HEK293 (cell line): ENCODE data around the gene TXNRD2.

Experiments used
- CTCF ChIA-PET: fragments of 350-600 bp; formaldehyde crosslinking; extraction: SDS; loops from one replicate; lab custom pipeline; 2021; ENCODE audit warnings: antibody characterized with exemption; lab: Yijun Ruan, JAX
- POLR2A ChIA-PET: fragments of 300-600 bp; formaldehyde crosslinking; extraction: SDS; loops from one replicate; lab custom pipeline; 2020; ENCODE audit warnings: antibody characterized with exemption, inconsistent platforms; lab: Yijun Ruan, JAX
- H3K27ac ChIP-seq: fragments of 200-500 bp; sonication (Bioruptor generic); 2 replicates; pipeline ENCODE4 v1.5.1; 2014; ENCODE audit warnings: low read depth, low read length, control low read depth, inconsistent platforms; ENCODE audit errors: extremely low read depth
- H3K36me3 ChIP-seq, 2 experiments: fragments of 200-500 bp in 1 of 2; sonication (Bioruptor generic) in 1 of 2; 1 replicate in 1 of 2; 2 replicates in 1 of 2; pipeline ENCODE4 v1.5.1; 2014 to 2017; ENCODE audit warnings: inconsistent platforms in 2 of 2, low read length in 2 of 2; ENCODE audit not compliant: control insufficient read depth in 2 of 2, insufficient read depth in 1 of 2
- H3K4me1 ChIP-seq: fragments of 200-500 bp; sonication (Bioruptor generic); 2 replicates; pipeline ENCODE4 v1.5.1; 2014; ENCODE audit warnings: mild to moderate bottlenecking, low read length, inconsistent platforms; ENCODE audit not compliant: control insufficient read depth, insufficient read depth
- H3K4me3 ChIP-seq: 2 replicates; pipeline ENCODE4 v1.5.1; 2011; ENCODE audit warnings: low read depth, mild to moderate bottlenecking, control low read depth, low read length, moderate library complexity
- H3K9me3 ChIP-seq: fragments of 200-500 bp; sonication (Bioruptor generic); 2 replicates; pipeline ENCODE4 v1.5.1; 2014; ENCODE audit warnings: low read depth, low read length, inconsistent platforms; ENCODE audit not compliant: control insufficient read depth, insufficient read depth
- SETDB1 ChIP-seq: IDR thresholded peaks from one replicate; pipeline ENCODE4 v1.6.1; 2017; ENCODE audit warnings: mild to moderate bottlenecking, low read length, moderate library complexity, mixed read lengths; ENCODE audit not compliant: insufficient read length
- YY1 ChIP-seq: fragments of 450-650 bp; formaldehyde crosslinking; IDR thresholded peaks from 2 replicates; pipeline ENCODE4 v1.5.1; 2018; ENCODE audit warnings: missing biosample characterization, missing genetic modification characterization
- ZBTB48 ChIP-seq: fragments of 450-650 bp; formaldehyde crosslinking; IDR thresholded peaks from 2 replicates; pipeline ENCODE4 v1.5.1; 2016; ENCODE audit warnings: missing biosample characterization, missing genetic modification characterization
- ZFP3 ChIP-seq: fragments of 450-650 bp; formaldehyde crosslinking; IDR thresholded peaks from 2 replicates; pipeline ENCODE4 v1.5.1; 2016; ENCODE audit warnings: low read depth, missing biosample characterization, missing genetic modification characterization
- ZNF114 ChIP-seq: fragments of 450-650 bp; formaldehyde crosslinking; IDR thresholded peaks from 2 replicates; pipeline ENCODE4 v1.5.0; 2017; ENCODE audit warnings: missing biosample characterization, missing genetic modification characterization
- ZNF2 ChIP-seq: fragments of 450-650 bp; formaldehyde crosslinking; IDR thresholded peaks from 2 replicates; pipeline ENCODE4 v1.5.1; 2016; ENCODE audit warnings: missing biosample characterization, missing genetic modification characterization
- ZNF202 ChIP-seq: fragments of 450-650 bp; formaldehyde crosslinking; IDR thresholded peaks from 2 replicates; pipeline ENCODE4 v1.5.1; 2016; ENCODE audit warnings: missing biosample characterization, missing genetic modification characterization, borderline replicate concordance
- ZNF23 ChIP-seq: fragments of 450-650 bp; formaldehyde crosslinking; IDR thresholded peaks from 2 replicates; pipeline ENCODE4 v1.5.1; 2016; ENCODE audit warnings: missing biosample characterization, missing genetic modification characterization, borderline replicate concordance
- ZNF302 ChIP-seq: fragments of 450-650 bp; formaldehyde crosslinking; IDR thresholded peaks from 2 replicates; pipeline ENCODE4 v1.5.1; 2016; ENCODE audit warnings: missing biosample characterization, missing genetic modification characterization, low read depth
- ZNF350 ChIP-seq: fragments of 450-650 bp; formaldehyde crosslinking; IDR thresholded peaks from 2 replicates; pipeline ENCODE4 v1.5.0; 2017; ENCODE audit warnings: missing biosample characterization, mild to moderate bottlenecking, missing genetic modification characterization
- ZNF404 ChIP-seq: fragments of 450-650 bp; formaldehyde crosslinking; IDR thresholded peaks from 2 replicates; pipeline ENCODE4 v1.5.1; 2017; ENCODE audit warnings: missing biosample characterization, missing genetic modification characterization
- ZNF423 ChIP-seq: fragments of 450-650 bp; formaldehyde crosslinking; IDR thresholded peaks from 2 replicates; pipeline ENCODE4 v1.5.1; 2016; ENCODE audit warnings: missing biosample characterization, missing genetic modification characterization
- ZNF544 ChIP-seq: fragments of 450-650 bp; formaldehyde crosslinking; IDR thresholded peaks from 2 replicates; pipeline ENCODE4 v1.5.0; 2017; ENCODE audit warnings: missing biosample characterization, missing genetic modification characterization
- ZNF600 ChIP-seq: fragments of 450-650 bp; formaldehyde crosslinking; IDR thresholded peaks from 2 replicates; pipeline ENCODE4 v1.5.1; 2016; ENCODE audit warnings: missing biosample characterization, missing genetic modification characterization
- ZNF701 ChIP-seq: fragments of 450-650 bp; formaldehyde crosslinking; IDR thresholded peaks from 2 replicates; pipeline ENCODE4 v1.5.1; 2016; ENCODE audit warnings: missing biosample characterization, missing genetic modification characterization
- TF ChIP-seq, protein P1 (sequence below): fragments of 450-650 bp; formaldehyde crosslinking; IDR thresholded peaks from 2 replicates; pipeline ENCODE4 v1.5.1; 2017; ENCODE audit warnings: missing biosample characterization, missing genetic modification characterization
- TF ChIP-seq, protein P2 (sequence below): fragments of 450-650 bp; formaldehyde crosslinking; IDR thresholded peaks from 2 replicates; pipeline ENCODE4 v1.5.1; 2017; ENCODE audit warnings: missing biosample characterization, missing genetic modification characterization
- TF ChIP-seq, protein P3 (sequence below): fragments of 450-650 bp; formaldehyde crosslinking; IDR thresholded peaks from 2 replicates; pipeline ENCODE4 v1.5.1; 2016; ENCODE audit warnings: missing biosample characterization, missing genetic modification characterization
- TF ChIP-seq, protein P4 (sequence below): fragments of 450-650 bp; formaldehyde crosslinking; IDR thresholded peaks from 2 replicates; pipeline ENCODE4 v1.5.0; 2017; ENCODE audit warnings: missing biosample characterization, missing genetic modification characterization, borderline replicate concordance
- TF ChIP-seq, protein P5 (sequence below): fragments of 450-650 bp; formaldehyde crosslinking; IDR thresholded peaks from 2 replicates; pipeline ENCODE4 v1.5.1; 2016; ENCODE audit warnings: missing biosample characterization, missing genetic modification characterization, borderline replicate concordance

The TXNRD2 gene

DNA sequence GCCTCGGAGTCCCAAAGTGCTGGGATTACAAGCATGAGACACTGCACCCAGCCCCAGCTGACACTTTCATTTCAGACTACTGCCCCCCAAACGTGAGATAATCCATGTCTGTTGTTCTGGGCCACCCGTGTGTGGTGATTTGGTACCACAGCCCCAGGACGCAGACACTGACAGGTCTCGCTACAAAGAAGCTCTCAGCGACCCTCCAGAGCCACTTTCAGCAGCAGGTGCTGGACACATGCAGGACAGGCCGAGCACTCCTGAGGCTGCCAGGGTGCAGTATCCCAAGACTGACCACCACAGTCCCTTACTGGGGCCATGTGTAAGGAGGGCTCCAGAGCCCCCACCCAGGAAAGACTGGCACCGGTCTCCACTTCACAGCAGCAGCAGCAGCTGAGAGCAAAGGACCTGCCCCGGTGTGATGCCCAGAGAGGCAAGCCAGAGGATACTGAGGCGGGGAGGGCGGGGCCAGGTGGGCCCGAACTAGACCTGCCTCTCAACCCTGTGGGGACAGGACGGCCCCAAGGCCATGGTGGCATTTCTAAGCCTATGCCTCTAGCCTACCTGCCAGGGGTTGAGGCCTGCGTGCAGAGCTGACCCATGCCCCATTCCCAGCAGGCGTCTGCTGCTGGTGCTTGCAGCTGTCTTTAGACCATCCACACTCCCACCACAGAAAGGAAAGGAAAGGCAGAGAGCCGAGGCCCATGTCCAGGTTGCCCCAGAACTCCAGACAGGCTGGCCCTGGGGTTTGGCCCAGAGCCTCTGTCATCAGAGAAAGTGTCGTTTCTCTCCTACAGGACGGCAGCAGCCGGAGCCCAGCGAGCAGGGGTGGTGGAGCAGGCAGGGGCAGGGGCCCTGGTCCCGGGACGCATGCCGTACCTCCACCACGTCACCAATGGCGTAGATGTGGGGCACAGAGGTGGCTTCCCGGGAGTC is 58.9 kb downstream of the TXNRD2 start:
- Histone ChIP-seq H3K27ac (no peak overlapping the region), H3K36me3 (no peaks in the 10 kb centered on the region), H3K9me3 (no peaks in the 10 kb centered on the region), H3K4me1 (peaks cover 8% of the 10 kb centered on the region), H3K4me3 (no peak overlapping the region)
- TF ChIP-seq ZNF202 (tag by site-specific recombination) (no peak), ZNF600 (tag by site-specific recombination) (no peak), SETDB1 (no peak), ZNF423 (tag by site-specific recombination) (no peak), ZFP3 (no peak), ZNF701 (no peak), ZNF350 (tag by site-specific recombination) (no peak), ZNF114 (tag by site-specific recombination) (no peak), ZBTB48 (tag by site-specific recombination) (no peak), ZNF2 (no peak), ZNF23 (no peak), ZNF544 (no peak), YY1 (tag by site-specific recombination) (no peak)
- TF ChIP-seq, protein P1, sequence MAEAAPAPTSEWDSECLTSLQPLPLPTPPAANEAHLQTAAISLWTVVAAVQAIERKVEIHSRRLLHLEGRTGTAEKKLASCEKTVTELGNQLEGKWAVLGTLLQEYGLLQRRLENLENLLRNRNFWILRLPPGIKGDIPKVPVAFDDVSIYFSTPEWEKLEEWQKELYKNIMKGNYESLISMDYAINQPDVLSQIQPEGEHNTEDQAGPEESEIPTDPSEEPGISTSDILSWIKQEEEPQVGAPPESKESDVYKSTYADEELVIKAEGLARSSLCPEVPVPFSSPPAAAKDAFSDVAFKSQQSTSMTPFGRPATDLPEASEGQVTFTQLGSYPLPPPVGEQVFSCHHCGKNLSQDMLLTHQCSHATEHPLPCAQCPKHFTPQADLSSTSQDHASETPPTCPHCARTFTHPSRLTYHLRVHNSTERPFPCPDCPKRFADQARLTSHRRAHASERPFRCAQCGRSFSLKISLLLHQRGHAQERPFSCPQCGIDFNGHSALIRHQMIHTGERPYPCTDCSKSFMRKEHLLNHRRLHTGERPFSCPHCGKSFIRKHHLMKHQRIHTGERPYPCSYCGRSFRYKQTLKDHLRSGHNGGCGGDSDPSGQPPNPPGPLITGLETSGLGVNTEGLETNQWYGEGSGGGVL = no peak
- TF ChIP-seq, protein P2, sequence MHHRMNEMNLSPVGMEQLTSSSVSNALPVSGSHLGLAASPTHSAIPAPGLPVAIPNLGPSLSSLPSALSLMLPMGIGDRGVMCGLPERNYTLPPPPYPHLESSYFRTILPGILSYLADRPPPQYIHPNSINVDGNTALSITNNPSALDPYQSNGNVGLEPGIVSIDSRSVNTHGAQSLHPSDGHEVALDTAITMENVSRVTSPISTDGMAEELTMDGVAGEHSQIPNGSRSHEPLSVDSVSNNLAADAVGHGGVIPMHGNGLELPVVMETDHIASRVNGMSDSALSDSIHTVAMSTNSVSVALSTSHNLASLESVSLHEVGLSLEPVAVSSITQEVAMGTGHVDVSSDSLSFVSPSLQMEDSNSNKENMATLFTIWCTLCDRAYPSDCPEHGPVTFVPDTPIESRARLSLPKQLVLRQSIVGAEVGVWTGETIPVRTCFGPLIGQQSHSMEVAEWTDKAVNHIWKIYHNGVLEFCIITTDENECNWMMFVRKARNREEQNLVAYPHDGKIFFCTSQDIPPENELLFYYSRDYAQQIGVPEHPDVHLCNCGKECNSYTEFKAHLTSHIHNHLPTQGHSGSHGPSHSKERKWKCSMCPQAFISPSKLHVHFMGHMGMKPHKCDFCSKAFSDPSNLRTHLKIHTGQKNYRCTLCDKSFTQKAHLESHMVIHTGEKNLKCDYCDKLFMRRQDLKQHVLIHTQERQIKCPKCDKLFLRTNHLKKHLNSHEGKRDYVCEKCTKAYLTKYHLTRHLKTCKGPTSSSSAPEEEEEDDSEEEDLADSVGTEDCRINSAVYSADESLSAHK (tag by site-specific recombination) = no peak
- TF ChIP-seq, protein P3, sequence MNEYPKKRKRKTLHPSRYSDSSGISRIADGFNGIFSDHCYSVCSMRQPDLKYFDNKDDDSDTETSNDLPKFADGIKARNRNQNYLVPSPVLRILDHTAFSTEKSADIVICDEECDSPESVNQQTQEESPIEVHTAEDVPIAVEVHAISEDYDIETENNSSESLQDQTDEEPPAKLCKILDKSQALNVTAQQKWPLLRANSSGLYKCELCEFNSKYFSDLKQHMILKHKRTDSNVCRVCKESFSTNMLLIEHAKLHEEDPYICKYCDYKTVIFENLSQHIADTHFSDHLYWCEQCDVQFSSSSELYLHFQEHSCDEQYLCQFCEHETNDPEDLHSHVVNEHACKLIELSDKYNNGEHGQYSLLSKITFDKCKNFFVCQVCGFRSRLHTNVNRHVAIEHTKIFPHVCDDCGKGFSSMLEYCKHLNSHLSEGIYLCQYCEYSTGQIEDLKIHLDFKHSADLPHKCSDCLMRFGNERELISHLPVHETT = no peak
- POLR2A ChIA-PET = interaction anchor here (2.4 kb wide), 1 partner anchor 27 kb away, joined by 7 read pairs; no protein-coding TSS in a partner anchor
- CTCF ChIA-PET = interaction anchor here (1.0 to 2.4 kb wide), 4 partner anchors 8 to 152 kb away, joined by 4 to 14 read pairs (median 6); no protein-coding TSS in a partner anchor

DNA sequence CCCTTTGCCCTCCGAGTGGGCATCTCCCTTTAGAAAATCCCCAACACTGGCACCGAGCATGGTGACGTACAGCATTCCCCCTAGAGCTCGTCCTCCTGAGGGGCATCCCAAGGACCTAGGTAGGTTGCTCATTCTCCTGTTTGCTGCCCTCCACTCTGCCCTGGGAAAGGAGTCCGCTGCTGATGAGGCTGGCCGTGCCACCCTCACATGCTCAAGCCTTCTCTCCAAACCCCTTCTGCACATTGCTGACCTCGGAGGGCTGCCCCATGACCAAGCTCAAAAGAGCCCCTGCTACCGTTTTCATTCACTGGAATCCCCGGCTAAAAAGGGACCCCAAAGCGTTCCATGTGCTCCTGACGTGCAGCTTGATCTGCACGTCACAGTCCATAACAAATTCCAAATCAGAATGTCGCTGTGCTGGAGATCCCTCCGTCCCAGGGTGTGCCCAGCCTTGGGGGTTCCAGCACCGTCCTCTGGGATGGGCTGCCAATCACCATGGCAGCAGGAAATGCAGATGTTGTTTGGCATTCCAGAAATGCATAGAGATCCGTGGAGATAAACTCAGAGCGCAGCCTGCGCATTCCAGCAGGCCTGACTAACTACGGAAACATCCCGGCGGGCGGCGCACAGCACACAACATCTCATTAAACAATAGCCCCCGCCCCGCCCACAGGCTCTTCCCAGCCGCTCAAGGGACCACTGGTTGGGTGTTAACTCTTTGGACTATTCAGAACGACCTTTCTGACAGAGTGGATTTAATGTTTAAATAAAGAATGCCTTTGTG is 60.6 kb downstream of the TXNRD2 start:
- Histone ChIP-seq H3K4me1 (peaks cover 13% of the 10 kb centered on the region), H3K27ac (no peak overlapping the region), H3K4me3 (no peak overlapping the region), H3K9me3 (no peaks in the 10 kb centered on the region), H3K36me3 (no peaks in the 10 kb centered on the region)
- ChIA-PET POLR2A (interaction anchor here (0.6 to 2.4 kb wide), 8 partner anchors 10 to 233 kb away, joined by 3 to 8 read pairs (median 4); partner anchors contain the start of genes GNB1L and RTL10), CTCF (interaction anchor here (0.5 to 2.4 kb wide), 8 partner anchors 11 to 1865 kb away, joined by 3 to 14 read pairs (median 5); no protein-coding TSS in a partner anchor)
- TF ChIP-seq, protein P4, sequence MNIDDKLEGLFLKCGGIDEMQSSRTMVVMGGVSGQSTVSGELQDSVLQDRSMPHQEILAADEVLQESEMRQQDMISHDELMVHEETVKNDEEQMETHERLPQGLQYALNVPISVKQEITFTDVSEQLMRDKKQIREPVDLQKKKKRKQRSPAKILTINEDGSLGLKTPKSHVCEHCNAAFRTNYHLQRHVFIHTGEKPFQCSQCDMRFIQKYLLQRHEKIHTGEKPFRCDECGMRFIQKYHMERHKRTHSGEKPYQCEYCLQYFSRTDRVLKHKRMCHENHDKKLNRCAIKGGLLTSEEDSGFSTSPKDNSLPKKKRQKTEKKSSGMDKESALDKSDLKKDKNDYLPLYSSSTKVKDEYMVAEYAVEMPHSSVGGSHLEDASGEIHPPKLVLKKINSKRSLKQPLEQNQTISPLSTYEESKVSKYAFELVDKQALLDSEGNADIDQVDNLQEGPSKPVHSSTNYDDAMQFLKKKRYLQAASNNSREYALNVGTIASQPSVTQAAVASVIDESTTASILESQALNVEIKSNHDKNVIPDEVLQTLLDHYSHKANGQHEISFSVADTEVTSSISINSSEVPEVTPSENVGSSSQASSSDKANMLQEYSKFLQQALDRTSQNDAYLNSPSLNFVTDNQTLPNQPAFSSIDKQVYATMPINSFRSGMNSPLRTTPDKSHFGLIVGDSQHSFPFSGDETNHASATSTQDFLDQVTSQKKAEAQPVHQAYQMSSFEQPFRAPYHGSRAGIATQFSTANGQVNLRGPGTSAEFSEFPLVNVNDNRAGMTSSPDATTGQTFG (tag by site-specific recombination) = no peak
- no peak for TF ChIP-seq ZNF302 (tag by site-specific recombination)
- TF ChIP-seq ZNF404 = no peak
- TF ChIP-seq, protein P5, sequence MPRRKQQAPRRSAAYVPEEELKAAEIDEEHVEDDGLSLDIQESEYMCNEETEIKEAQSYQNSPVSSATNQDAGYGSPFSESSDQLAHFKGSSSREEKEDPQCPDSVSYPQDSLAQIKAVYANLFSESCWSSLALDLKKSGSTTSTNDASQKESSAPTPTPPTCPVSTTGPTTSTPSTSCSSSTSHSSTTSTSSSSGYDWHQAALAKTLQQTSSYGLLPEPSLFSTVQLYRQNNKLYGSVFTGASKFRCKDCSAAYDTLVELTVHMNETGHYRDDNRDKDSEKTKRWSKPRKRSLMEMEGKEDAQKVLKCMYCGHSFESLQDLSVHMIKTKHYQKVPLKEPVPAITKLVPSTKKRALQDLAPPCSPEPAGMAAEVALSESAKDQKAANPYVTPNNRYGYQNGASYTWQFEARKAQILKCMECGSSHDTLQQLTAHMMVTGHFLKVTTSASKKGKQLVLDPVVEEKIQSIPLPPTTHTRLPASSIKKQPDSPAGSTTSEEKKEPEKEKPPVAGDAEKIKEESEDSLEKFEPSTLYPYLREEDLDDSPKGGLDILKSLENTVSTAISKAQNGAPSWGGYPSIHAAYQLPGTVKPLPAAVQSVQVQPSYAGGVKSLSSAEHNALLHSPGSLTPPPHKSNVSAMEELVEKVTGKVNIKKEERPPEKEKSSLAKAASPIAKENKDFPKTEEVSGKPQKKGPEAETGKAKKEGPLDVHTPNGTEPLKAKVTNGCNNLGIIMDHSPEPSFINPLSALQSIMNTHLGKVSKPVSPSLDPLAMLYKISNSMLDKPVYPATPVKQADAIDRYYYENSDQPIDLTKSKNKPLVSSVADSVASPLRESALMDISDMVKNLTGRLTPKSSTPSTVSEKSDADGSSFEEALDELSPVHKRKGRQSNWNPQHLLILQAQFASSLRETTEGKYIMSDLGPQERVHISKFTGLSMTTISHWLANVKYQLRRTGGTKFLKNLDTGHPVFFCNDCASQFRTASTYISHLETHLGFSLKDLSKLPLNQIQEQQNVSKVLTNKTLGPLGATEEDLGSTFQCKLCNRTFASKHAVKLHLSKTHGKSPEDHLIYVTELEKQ (tag by site-specific recombination) = no peak
